Tibial nerve (tissue), 4 donors: Measurements from ENCODE around the gene FGGY.

ENCODE experiments used
- EP300 ChIP-seq, 2 donors: sonication (generic); formaldehyde crosslinking; IDR thresholded peaks; one replicate each; pipeline ENCODE4 v1.6.1; 2017; ENCODE audit warnings: antibody characterized with exemption in 2 of 2, mild to moderate bottlenecking in 1 of 2
- POLR2A ChIP-seq, 2 donors: fragments of 450-650 bp; IDR thresholded peaks; one replicate each; pipeline ENCODE4 v1.6.1; 2017; ENCODE audit warnings: antibody characterized with exemption in 2 of 2, mild to moderate bottlenecking in 2 of 2, moderate library complexity in 2 of 2
- TF ChIP-seq, protein P1 (sequence below), 5 experiments: fragments of 200-600 bp in 3 of 5; fragments of 450-650 bp in 2 of 5; sonication (generic) in 3 of 5; IDR thresholded peaks; one replicate each; pipeline ENCODE4 v1.5.1; 2016 to 2019; ENCODE audit warnings: antibody characterized with exemption in 5 of 5, mild to moderate bottlenecking in 3 of 5, moderate library complexity in 2 of 5

DNA sequence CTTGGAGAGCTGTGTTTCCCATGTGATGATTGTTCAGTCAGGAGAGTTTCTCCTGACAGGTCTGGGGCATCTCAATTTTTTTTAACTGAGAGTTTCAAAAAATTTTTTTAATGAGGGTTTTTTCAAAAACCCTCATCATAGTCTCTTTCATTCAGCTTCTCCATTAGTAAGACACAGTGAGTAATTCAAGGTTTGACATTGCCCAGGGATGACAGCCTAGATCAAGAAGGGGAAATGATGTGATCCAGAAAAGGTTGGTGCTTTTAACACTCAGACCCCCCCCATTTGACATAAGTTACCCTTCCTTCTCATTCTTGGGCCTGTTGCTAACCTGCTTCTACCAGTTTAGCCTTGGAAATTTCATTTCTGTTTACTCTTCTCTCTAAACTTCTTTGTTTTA, 328.5 kb downstream of the FGGY start:
- TF ChIP-seq, protein P1, sequence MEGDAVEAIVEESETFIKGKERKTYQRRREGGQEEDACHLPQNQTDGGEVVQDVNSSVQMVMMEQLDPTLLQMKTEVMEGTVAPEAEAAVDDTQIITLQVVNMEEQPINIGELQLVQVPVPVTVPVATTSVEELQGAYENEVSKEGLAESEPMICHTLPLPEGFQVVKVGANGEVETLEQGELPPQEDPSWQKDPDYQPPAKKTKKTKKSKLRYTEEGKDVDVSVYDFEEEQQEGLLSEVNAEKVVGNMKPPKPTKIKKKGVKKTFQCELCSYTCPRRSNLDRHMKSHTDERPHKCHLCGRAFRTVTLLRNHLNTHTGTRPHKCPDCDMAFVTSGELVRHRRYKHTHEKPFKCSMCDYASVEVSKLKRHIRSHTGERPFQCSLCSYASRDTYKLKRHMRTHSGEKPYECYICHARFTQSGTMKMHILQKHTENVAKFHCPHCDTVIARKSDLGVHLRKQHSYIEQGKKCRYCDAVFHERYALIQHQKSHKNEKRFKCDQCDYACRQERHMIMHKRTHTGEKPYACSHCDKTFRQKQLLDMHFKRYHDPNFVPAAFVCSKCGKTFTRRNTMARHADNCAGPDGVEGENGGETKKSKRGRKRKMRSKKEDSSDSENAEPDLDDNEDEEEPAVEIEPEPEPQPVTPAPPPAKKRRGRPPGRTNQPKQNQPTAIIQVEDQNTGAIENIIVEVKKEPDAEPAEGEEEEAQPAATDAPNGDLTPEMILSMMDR (IDR thresholded peaks at IDR 0.05) = no peak
- TF ChIP-seq POLR2A (IDR thresholded peaks at IDR 0.05) = no peak
- TF ChIP-seq EP300 (IDR thresholded peaks at IDR 0.05) = no peak
